Measurements from ENCODE around the gene RNASE1. TPM values are rescaled to one million over a fixed set of nuclear protein-coding genes. Genes with fewer than 3 reads are reported as not detected.

RNASE1 gene
- total and polyA plus RNA-seq, 9 of the 15 experiments (the other 6 are each of a cell fraction or from before 2014, with no cell fraction given) = 6.4 to 33.3 (median 13.9) TPM

DNA sequence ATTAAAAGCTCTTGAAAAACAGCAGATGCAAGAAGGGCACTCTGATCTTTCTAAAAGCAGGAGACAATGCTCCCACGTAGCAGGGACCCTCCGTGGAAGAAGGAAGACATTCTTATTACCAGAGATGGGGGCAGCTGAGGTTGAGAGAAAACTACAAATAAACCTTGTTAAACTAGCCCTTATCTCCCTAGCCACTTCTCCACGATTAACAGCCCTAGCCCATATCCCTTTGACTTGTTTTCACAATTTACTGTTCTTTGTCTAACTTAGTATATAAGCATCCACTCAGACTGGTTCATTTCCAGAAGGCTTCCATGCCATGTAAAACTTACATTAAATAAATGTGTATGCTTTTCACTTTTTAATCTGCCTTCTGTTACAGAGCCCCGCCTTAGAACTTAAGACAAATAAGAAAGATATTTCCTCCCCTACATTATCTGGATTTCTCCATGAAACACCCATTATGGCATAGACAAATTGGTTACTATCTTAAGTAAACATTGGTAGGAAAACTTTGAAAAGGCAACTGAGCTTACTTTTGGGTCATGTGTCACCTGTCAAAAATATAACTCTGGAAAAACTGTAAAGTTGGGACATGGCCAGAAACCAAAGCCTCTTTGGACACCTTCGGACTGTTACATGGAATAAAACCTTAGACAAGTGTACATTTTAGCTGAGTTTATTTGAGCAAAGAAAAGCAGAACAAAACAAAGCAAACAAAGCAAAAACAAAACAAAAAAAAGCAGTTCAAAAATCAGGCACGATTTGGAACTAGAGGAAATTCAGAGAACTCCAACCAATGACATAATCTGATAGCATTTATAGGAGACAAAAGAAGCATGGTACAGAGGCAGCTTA is 4.9 kb upstream of the RNASE1 start (continued):
- TF ChIP-seq, protein P1, sequence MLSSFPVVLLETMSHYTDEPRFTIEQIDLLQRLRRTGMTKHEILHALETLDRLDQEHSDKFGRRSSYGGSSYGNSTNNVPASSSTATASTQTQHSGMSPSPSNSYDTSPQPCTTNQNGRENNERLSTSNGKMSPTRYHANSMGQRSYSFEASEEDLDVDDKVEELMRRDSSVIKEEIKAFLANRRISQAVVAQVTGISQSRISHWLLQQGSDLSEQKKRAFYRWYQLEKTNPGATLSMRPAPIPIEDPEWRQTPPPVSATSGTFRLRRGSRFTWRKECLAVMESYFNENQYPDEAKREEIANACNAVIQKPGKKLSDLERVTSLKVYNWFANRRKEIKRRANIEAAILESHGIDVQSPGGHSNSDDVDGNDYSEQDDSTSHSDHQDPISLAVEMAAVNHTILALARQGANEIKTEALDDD (IDR thresholded peaks at IDR 0.05) = peak; percentile 93
- peak; percentile 35; the same call in 1 of the 2 replicates for TF ChIP-seq DPF2 (IDR thresholded peaks at IDR 0.05)
- TF ChIP-seq RBM22 (IDR thresholded peaks at IDR 0.05; ENCODE audit: low read depth, low read length, poor library complexity, severe bottlenecking) = no peak

DNA sequence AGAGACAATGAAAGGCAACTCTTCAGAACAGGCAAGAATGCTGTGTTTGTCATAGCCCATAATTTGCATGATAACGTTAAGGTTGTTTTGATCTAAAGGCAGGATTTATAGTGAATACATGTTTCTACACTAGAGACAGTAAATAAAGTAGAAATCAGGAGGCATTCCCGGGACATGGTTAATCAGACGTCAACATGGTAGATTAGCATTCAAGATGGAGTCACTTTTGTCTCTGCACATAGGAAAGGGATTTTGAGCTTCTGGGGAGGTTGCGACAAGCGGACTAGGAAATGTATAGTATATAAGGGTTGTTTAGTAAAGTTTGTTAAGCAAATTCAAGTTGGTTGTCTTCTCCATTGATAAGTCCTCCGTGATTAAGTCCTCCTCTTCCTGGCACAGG is 2.8 kb upstream of the RNASE1 start:
- Histone ChIP-seq H3K27ac (ENCODE audit: extremely low read depth, low read depth, low read length) (no peak overlapping the region), H3K79me2 (ENCODE audit: control insufficient read depth, insufficient read depth, low read length) (peaks cover 16% of the 10 kb centered on the region), H3K4me3 (no peak overlapping the region), H3K4me2 (ENCODE audit: insufficient read depth, low read length) (no peak overlapping the region), H3K27me3 (ENCODE audit: control insufficient read depth in 2 of 2, insufficient read depth in 2 of 2, low read length in 2 of 2) (no peaks in the 10 kb centered on the region), H3K9ac (ENCODE audit: insufficient read depth in 1 of 2, low read depth in 2 of 2, low read length in 2 of 2) (no peak overlapping the region), H3K36me3 (ENCODE audit: control insufficient read depth, insufficient read depth, low read length) (no peaks in the 10 kb centered on the region), H2AFZ (ENCODE audit: low read depth, low read length) (no peak overlapping the region), H3K9me3 (replicated peaks; ENCODE audit: control insufficient read depth, insufficient read depth, low read depth, low read length) (no peaks in the 10 kb centered on the region), H3K4me1 (replicated peaks in 1 of 2; ENCODE audit: control insufficient read depth in 2 of 2, insufficient read depth in 2 of 2, low read length in 2 of 2) (peaks cover 12 to 45% of the 10 kb centered on the region in 2 experiments), H4K20me1 (replicated peaks; ENCODE audit: control insufficient read depth, insufficient read depth, low read length) (no peaks in the 10 kb centered on the region), H3K9me1 (ENCODE audit: control insufficient read depth, insufficient read depth, low read length) (no peaks in the 10 kb centered on the region)
- DNase-seq (ENCODE audit: extremely low read depth in 1 of 4, low spot score in 3 of 4) (no peak), FAIRE-seq (no peak), ATAC-seq (no peak)
- no peak for TF ChIP-seq CBFA2T2 (conservative IDR thresholded peaks at IDR 0.05)
- 0 out of 2 replicates have a peak, but pooled peaks have one; percentile 33 for TF ChIP-seq ZNF583 (CRISPR knock-in tag; IDR thresholded peaks at IDR 0.05)
- TF ChIP-seq PTRF (tag; IDR thresholded peaks at IDR 0.05) = peak; percentile 62; the same call in 1 of the 2 replicates
- TF ChIP-seq DMBX1 (CRISPR knock-in tag; IDR thresholded peaks at IDR 0.05; ENCODE audit: borderline replicate concordance) = peak; percentile 47; the same call in 1 of the 2 replicates
- TF ChIP-seq, protein P2, sequence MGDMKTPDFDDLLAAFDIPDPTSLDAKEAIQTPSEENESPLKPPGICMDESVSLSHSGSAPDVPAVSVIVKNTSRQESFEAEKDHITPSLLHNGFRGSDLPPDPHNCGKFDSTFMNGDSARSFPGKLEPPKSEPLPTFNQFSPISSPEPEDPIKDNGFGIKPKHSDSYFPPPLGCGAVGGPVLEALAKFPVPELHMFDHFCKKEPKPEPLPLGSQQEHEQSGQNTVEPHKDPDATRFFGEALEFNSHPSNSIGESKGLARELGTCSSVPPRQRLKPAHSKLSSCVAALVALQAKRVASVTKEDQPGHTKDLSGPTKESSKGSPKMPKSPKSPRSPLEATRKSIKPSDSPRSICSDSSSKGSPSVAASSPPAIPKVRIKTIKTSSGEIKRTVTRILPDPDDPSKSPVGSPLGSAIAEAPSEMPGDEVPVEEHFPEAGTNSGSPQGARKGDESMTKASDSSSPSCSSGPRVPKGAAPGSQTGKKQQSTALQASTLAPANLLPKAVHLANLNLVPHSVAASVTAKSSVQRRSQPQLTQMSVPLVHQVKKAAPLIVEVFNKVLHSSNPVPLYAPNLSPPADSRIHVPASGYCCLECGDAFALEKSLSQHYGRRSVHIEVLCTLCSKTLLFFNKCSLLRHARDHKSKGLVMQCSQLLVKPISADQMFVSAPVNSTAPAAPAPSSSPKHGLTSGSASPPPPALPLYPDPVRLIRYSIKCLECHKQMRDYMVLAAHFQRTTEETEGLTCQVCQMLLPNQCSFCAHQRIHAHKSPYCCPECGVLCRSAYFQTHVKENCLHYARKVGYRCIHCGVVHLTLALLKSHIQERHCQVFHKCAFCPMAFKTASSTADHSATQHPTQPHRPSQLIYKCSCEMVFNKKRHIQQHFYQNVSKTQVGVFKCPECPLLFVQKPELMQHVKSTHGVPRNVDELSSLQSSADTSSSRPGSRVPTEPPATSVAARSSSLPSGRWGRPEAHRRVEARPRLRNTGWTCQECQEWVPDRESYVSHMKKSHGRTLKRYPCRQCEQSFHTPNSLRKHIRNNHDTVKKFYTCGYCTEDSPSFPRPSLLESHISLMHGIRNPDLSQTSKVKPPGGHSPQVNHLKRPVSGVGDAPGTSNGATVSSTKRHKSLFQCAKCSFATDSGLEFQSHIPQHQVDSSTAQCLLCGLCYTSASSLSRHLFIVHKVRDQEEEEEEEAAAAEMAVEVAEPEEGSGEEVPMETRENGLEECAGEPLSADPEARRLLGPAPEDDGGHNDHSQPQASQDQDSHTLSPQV (IDR thresholded peaks at IDR 0.05) = peak; percentile 78
- 88% methylated on average over 6 of the region's 6 CpGs for WGBS (ENCODE audit: insufficient coverage, low coverage, missing lambda C conversion rate)
- no TSS peak for BruUV-seq (replicated peaks)
- in situ Hi-C loops (cut with MboI) (no loop called here), intact Hi-C loops (cut with micrococcal nuclease) (no loop called here)
- POLR2A ChIA-PET = no interaction called here
- CTCF ChIA-PET (ENCODE audit: low intra/inter-chr PET ratio) = no interaction called here

Measured in K562 (cell line).